Loucy (cell line): ENCODE data around the gene BCKDHB.

Experiments
- CTCF ChIP-seq: fragments of 200-600 bp; sonication (generic); conservative IDR thresholded peaks from 2 replicates; pipeline ENCODE4 v1.5.1; 2014; ENCODE audit warnings: mild to moderate bottlenecking, antibody characterized with exemption, low read length
- EZH2phosphoT487 ChIP-seq: fragments of 200-600 bp; IDR thresholded peaks from 2 replicates; pipeline ENCODE4 v1.6.1; 2018; ENCODE audit warnings: antibody characterized with exemption, mild to moderate bottlenecking, moderate library complexity, borderline replicate concordance

- no peak for TF ChIP-seq CTCF
- TF ChIP-seq EZH2phosphoT487: no peak
Measured at GRCh38 chr6:80206758-80207157, 100.3 kb downstream of the BCKDHB start.
